ENCODE data around the gene MED12.

- TF ChIP-seq POLR2A (IDR thresholded peaks at IDR 0.05) (no peak), CTCF (IDR thresholded peaks at IDR 0.05) (no peak)
Measured at GRCh38 chrX:71128166-71128833, 9.9 kb downstream of the MED12 start.

Data from stomach (tissue), 4 donors.